HEK293 (cell line): ENCODE results near the gene CPLX1.

Experiments used
- CTCF ChIA-PET: fragments of 350-600 bp; formaldehyde crosslinking; extraction: SDS; loops from one replicate; lab custom pipeline; 2021; ENCODE audit warnings: antibody characterized with exemption; lab: Yijun Ruan, JAX
- POLR2A ChIA-PET: fragments of 300-600 bp; formaldehyde crosslinking; extraction: SDS; loops from one replicate; lab custom pipeline; 2020; ENCODE audit warnings: antibody characterized with exemption, inconsistent platforms; lab: Yijun Ruan, JAX
- H3K27ac ChIP-seq: fragments of 200-500 bp; sonication (Bioruptor generic); 2 replicates; pipeline ENCODE4 v1.5.1; 2014; ENCODE audit warnings: low read depth, low read length, control low read depth, inconsistent platforms; ENCODE audit errors: extremely low read depth
- H3K36me3 ChIP-seq, 2 experiments: fragments of 200-500 bp in 1 of 2; sonication (Bioruptor generic) in 1 of 2; 1 replicate in 1 of 2; 2 replicates in 1 of 2; pipeline ENCODE4 v1.5.1; 2014 to 2017; ENCODE audit warnings: inconsistent platforms in 2 of 2, low read length in 2 of 2; ENCODE audit not compliant: control insufficient read depth in 2 of 2, insufficient read depth in 1 of 2
- H3K4me1 ChIP-seq: fragments of 200-500 bp; sonication (Bioruptor generic); 2 replicates; pipeline ENCODE4 v1.5.1; 2014; ENCODE audit warnings: mild to moderate bottlenecking, low read length, inconsistent platforms; ENCODE audit not compliant: control insufficient read depth, insufficient read depth
- H3K4me3 ChIP-seq: 2 replicates; pipeline ENCODE4 v1.5.1; 2011; ENCODE audit warnings: low read depth, mild to moderate bottlenecking, control low read depth, low read length, moderate library complexity
- H3K9me3 ChIP-seq: fragments of 200-500 bp; sonication (Bioruptor generic); 2 replicates; pipeline ENCODE4 v1.5.1; 2014; ENCODE audit warnings: low read depth, low read length, inconsistent platforms; ENCODE audit not compliant: control insufficient read depth, insufficient read depth
- AEBP2 ChIP-seq: fragments of 450-650 bp; formaldehyde crosslinking; IDR thresholded peaks from 2 replicates; pipeline ENCODE4 v1.5.1; 2016; ENCODE audit warnings: missing biosample characterization, missing genetic modification characterization, borderline replicate concordance
- CTCF ChIP-seq: fragments of 450-650 bp; formaldehyde crosslinking; IDR thresholded peaks from 2 replicates; pipeline ENCODE4 v1.5.1; 2016; ENCODE audit warnings: missing biosample characterization, missing genetic modification characterization
- YY1 ChIP-seq: fragments of 450-650 bp; formaldehyde crosslinking; IDR thresholded peaks from 2 replicates; pipeline ENCODE4 v1.5.1; 2018; ENCODE audit warnings: missing biosample characterization, missing genetic modification characterization
- ZBTB7A ChIP-seq: fragments of 450-650 bp; formaldehyde crosslinking; IDR thresholded peaks from 2 replicates; pipeline ENCODE4 v1.5.1; 2016; ENCODE audit warnings: low read depth, missing biosample characterization, missing genetic modification characterization
- ZFP69B ChIP-seq: fragments of 450-650 bp; formaldehyde crosslinking; IDR thresholded peaks from 2 replicates; pipeline ENCODE4 v1.5.1; 2016; ENCODE audit warnings: missing biosample characterization, missing genetic modification characterization
- ZIC2 ChIP-seq: fragments of 450-650 bp; formaldehyde crosslinking; IDR thresholded peaks from 2 replicates; pipeline ENCODE4 v1.5.1; 2016; ENCODE audit warnings: missing biosample characterization, missing genetic modification characterization
- ZNF132 ChIP-seq: fragments of 450-650 bp; formaldehyde crosslinking; IDR thresholded peaks from 2 replicates; pipeline ENCODE4 v1.5.1; 2017; ENCODE audit warnings: missing biosample characterization, missing genetic modification characterization, borderline replicate concordance
- ZNF16 ChIP-seq: fragments of 450-650 bp; formaldehyde crosslinking; IDR thresholded peaks from 2 replicates; pipeline ENCODE4 v1.5.1; 2016; ENCODE audit warnings: low read depth, missing biosample characterization, missing genetic modification characterization
- ZNF223 ChIP-seq: fragments of 450-650 bp; formaldehyde crosslinking; IDR thresholded peaks from 2 replicates; pipeline ENCODE4 v1.5.1; 2016; ENCODE audit warnings: missing biosample characterization, missing genetic modification characterization
- ZNF366 ChIP-seq: fragments of 450-650 bp; formaldehyde crosslinking; conservative IDR thresholded peaks from 2 replicates; pipeline ENCODE4 v1.5.1; 2016; ENCODE audit warnings: missing biosample characterization, missing genetic modification characterization
- ZNF529 ChIP-seq: fragments of 450-650 bp; formaldehyde crosslinking; IDR thresholded peaks from 2 replicates; pipeline ENCODE4 v1.5.1; 2017; ENCODE audit warnings: missing genetic modification characterization, missing biosample characterization; ENCODE audit not compliant: insufficient replicate concordance
- ZNF544 ChIP-seq: fragments of 450-650 bp; formaldehyde crosslinking; IDR thresholded peaks from 2 replicates; pipeline ENCODE4 v1.5.0; 2017; ENCODE audit warnings: missing biosample characterization, missing genetic modification characterization
- ZNF629 ChIP-seq: fragments of 450-650 bp; formaldehyde crosslinking; IDR thresholded peaks from 2 replicates; pipeline ENCODE4 v1.5.1; 2017; ENCODE audit warnings: missing biosample characterization, missing genetic modification characterization
- ZNF654 ChIP-seq: fragments of 450-650 bp; formaldehyde crosslinking; IDR thresholded peaks from 2 replicates; pipeline ENCODE4 v1.5.1; 2016; ENCODE audit warnings: low read depth, missing biosample characterization, missing genetic modification characterization
- ZNF747 ChIP-seq: fragments of 450-650 bp; formaldehyde crosslinking; IDR thresholded peaks from 2 replicates; pipeline ENCODE4 v1.5.1; 2016; ENCODE audit warnings: missing biosample characterization, missing genetic modification characterization
- ZSCAN18 ChIP-seq: fragments of 450-650 bp; formaldehyde crosslinking; IDR thresholded peaks from 2 replicates; pipeline ENCODE4 v1.5.1; 2016; ENCODE audit warnings: missing biosample characterization, missing genetic modification characterization
- ZSCAN30 ChIP-seq: fragments of 450-650 bp; IDR thresholded peaks from 2 replicates; pipeline ENCODE4 v1.5.1; 2018; ENCODE audit warnings: missing biosample characterization, mild to moderate bottlenecking, missing genetic modification characterization, moderate library complexity
- TF ChIP-seq, protein P1 (sequence below): fragments of 450-650 bp; formaldehyde crosslinking; IDR thresholded peaks from 2 replicates; pipeline ENCODE4 v1.5.1; 2016; ENCODE audit warnings: missing biosample characterization, missing genetic modification characterization
- TF ChIP-seq, protein P2 (sequence below): fragments of 450-650 bp; formaldehyde crosslinking; IDR thresholded peaks from 2 replicates; pipeline ENCODE4 v1.5.1; 2016; ENCODE audit warnings: missing biosample characterization, missing genetic modification characterization, borderline replicate concordance
- TF ChIP-seq, protein P3 (sequence below): fragments of 450-650 bp; formaldehyde crosslinking; IDR thresholded peaks from 2 replicates; pipeline ENCODE4 v1.5.1; 2016; ENCODE audit warnings: missing biosample characterization, missing genetic modification characterization
- TF ChIP-seq, protein P4 (sequence below): fragments of 450-650 bp; formaldehyde crosslinking; IDR thresholded peaks from 2 replicates; pipeline ENCODE4; 2016; ENCODE audit warnings: missing biosample characterization, missing genetic modification characterization

CPLX1 gene

DNA sequence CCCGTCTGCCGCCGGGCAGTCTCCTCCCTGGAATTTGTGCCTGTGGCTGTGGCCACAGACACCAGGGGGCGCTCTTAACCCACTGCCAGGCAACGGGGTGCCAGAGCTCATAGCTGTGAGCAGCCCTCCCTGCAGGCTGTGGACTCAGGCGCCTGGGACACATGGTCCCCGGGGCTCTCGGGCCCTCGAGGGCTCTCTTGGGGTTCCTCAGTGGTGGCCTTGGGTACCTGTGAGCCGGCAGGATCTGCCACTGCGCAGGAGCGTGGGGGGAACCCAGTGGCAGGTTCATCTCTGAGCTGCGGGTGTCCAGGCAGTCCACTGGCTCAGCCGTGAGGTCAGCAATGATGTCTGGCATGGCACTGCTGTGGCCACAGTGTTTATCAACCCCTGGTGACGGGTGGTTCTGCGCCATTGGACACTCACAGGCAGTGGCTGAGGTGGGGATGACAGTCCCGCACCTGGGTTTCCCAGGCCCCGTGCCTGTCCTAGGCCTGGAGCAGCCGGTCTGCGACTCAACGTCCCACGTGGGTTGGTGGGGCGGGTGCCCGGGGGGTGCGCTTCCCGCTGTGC, 83.1 kb downstream of the CPLX1 start:
- H3K36me3 ChIP-seq, result peaks cover 0 to 41% of the 10 kb centered on the region in 2 experiments; a peak in 2 of 3 replicates
- H3K27ac ChIP-seq, result no peak overlapping the region

DNA sequence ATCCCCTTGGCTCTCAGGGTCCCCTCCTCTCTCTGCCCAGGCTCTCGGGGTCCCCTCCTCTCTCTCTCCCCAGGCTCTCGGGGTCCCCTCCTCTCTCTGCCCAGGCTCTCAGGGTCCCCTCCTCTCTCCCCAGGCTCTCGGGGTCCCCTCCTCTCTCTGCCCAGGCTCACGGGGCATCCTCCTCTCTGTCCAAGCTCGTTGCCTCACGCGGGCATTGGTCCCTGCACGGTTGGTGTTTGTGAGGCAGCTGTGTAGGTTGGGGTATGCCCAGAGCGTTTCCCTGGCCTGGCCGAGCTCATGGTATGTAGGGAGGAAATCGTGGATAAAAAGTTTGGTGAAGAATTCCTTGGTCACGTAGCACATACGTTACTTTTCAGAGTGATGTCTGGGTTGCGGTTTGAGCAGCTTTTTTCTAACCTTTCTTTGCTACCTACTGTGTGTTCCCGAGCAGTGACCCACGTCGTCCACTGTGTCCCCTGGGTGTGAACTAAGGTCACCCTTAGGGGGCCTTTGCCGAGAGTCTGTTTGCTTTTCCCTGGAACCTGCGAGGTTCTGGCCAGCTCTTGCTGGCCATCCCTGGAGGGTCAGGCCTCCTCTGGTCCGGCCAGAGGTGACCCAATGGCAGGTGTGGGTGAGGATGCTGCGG, 83.7 kb downstream of the CPLX1 start:
- no peaks in the 10 kb centered on the region for H3K4me1 ChIP-seq
- H3K4me3 ChIP-seq, result no peak overlapping the region
- no peaks in the 10 kb centered on the region for H3K9me3 ChIP-seq
- ChIA-PET POLR2A (no interaction called here), CTCF (interaction anchor here (0.6 to 2.4 kb wide), 13 partner anchors 12 to 1448 kb away, joined by 3 to 12 read pairs (median 3); partner anchors contain the start of genes GAK, IDUA and TMEM175)
- peaks cover 0 to 44% of the 10 kb centered on the region in 2 experiments; a peak in 2 of 3 replicates for H3K36me3 ChIP-seq
- H3K27ac ChIP-seq, result no peak overlapping the region
- TF ChIP-seq, protein P1, sequence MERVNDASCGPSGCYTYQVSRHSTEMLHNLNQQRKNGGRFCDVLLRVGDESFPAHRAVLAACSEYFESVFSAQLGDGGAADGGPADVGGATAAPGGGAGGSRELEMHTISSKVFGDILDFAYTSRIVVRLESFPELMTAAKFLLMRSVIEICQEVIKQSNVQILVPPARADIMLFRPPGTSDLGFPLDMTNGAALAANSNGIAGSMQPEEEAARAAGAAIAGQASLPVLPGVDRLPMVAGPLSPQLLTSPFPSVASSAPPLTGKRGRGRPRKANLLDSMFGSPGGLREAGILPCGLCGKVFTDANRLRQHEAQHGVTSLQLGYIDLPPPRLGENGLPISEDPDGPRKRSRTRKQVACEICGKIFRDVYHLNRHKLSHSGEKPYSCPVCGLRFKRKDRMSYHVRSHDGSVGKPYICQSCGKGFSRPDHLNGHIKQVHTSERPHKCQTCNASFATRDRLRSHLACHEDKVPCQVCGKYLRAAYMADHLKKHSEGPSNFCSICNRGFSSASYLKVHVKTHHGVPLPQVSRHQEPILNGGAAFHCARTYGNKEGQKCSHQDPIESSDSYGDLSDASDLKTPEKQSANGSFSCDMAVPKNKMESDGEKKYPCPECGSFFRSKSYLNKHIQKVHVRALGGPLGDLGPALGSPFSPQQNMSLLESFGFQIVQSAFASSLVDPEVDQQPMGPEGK (tag by site-specific recombination), result no peak
- TF ChIP-seq AEBP2 (tag by site-specific recombination) (no peak), ZNF529 (tag by site-specific recombination) (no peak), ZBTB7A (tag by site-specific recombination) (no peak), ZNF132 (tag by site-specific recombination) (no peak), ZNF747 (tag by site-specific recombination) (no peak), ZSCAN18 (tag by site-specific recombination) (no peak)
- TF ChIP-seq, protein P2, sequence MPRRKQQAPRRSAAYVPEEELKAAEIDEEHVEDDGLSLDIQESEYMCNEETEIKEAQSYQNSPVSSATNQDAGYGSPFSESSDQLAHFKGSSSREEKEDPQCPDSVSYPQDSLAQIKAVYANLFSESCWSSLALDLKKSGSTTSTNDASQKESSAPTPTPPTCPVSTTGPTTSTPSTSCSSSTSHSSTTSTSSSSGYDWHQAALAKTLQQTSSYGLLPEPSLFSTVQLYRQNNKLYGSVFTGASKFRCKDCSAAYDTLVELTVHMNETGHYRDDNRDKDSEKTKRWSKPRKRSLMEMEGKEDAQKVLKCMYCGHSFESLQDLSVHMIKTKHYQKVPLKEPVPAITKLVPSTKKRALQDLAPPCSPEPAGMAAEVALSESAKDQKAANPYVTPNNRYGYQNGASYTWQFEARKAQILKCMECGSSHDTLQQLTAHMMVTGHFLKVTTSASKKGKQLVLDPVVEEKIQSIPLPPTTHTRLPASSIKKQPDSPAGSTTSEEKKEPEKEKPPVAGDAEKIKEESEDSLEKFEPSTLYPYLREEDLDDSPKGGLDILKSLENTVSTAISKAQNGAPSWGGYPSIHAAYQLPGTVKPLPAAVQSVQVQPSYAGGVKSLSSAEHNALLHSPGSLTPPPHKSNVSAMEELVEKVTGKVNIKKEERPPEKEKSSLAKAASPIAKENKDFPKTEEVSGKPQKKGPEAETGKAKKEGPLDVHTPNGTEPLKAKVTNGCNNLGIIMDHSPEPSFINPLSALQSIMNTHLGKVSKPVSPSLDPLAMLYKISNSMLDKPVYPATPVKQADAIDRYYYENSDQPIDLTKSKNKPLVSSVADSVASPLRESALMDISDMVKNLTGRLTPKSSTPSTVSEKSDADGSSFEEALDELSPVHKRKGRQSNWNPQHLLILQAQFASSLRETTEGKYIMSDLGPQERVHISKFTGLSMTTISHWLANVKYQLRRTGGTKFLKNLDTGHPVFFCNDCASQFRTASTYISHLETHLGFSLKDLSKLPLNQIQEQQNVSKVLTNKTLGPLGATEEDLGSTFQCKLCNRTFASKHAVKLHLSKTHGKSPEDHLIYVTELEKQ, result no peak

More for the DNA sequence above, 83.1 kb downstream of the CPLX1 start:
- Histone ChIP-seq H3K9me3 (no peaks in the 10 kb centered on the region), H3K4me1 (no peaks in the 10 kb centered on the region), H3K4me3 (no peak overlapping the region)
- CTCF ChIA-PET, result interaction anchor here (0.5 to 2.4 kb wide), 11 partner anchors 12 to 588 kb away, joined by 3 to 12 read pairs (median 3); partner anchors contain the start of gene IDUA
- TF ChIP-seq, protein P3, sequence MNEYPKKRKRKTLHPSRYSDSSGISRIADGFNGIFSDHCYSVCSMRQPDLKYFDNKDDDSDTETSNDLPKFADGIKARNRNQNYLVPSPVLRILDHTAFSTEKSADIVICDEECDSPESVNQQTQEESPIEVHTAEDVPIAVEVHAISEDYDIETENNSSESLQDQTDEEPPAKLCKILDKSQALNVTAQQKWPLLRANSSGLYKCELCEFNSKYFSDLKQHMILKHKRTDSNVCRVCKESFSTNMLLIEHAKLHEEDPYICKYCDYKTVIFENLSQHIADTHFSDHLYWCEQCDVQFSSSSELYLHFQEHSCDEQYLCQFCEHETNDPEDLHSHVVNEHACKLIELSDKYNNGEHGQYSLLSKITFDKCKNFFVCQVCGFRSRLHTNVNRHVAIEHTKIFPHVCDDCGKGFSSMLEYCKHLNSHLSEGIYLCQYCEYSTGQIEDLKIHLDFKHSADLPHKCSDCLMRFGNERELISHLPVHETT (tag by site-specific recombination), result no peak
- TF ChIP-seq ZNF16, result no peak
- 0 out of 2 replicates have a peak, but pooled peaks have one; percentile 24 for TF ChIP-seq ZSCAN30 (tag by site-specific recombination)
- TF ChIP-seq ZNF629 (tag by site-specific recombination), result no peak
- TF ChIP-seq ZIC2 (tag by site-specific recombination), result peak; percentile 51
- no peak for TF ChIP-seq YY1 (tag by site-specific recombination)
- no peak for TF ChIP-seq ZNF366
- TF ChIP-seq ZNF654 (tag by site-specific recombination), result peak; percentile 62
- peak; percentile 60; the same call in 1 of the 2 replicates for TF ChIP-seq CTCF
- no peak for TF ChIP-seq ZFP69B
- TF ChIP-seq, protein P4, sequence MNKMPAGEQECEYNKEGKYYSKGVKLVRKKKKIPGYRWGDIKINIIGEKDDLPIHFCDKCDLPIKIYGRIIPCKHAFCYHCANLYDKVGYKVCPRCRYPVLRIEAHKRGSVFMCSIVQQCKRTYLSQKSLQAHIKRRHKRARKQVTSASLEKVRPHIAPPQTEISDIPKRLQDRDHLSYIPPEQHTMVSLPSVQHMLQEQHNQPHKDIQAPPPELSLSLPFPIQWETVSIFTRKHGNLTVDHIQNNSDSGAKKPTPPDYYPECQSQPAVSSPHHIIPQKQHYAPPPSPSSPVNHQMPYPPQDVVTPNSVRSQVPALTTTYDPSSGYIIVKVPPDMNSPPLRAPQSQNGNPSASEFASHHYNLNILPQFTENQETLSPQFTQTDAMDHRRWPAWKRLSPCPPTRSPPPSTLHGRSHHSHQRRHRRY (tag by site-specific recombination), result no peak
- no peak for TF ChIP-seq ZNF544
- TF ChIP-seq ZNF223 (tag by site-specific recombination), result no peak
- POLR2A ChIA-PET, result no interaction called here
